Heart left ventricle (tissue), 13 donors: ENCODE results near the gene MC2R.

ENCODE experiments used
- CTCF ChIP-seq, 12 donors: fragments of 200-600 bp; sonication (generic) in 4 of 12; IDR thresholded peaks; one replicate each; pipeline versions ENCODE4 v1.5.0 to v1.8.0; 2018 to 2022; ENCODE audit warnings: antibody characterized with exemption in 12 of 12, mild to moderate bottlenecking in 5 of 12
- POLR2A ChIP-seq, 2 donors: fragments of 450-650 bp; IDR thresholded peaks; one replicate each; pipeline ENCODE4 v1.6.1; 2017; ENCODE audit warnings: antibody characterized with exemption in 2 of 2, mild to moderate bottlenecking in 2 of 2, moderate library complexity in 2 of 2
- donor health status: ischemic (EF 13 %, LVEDD 7.1; RV severe dilation, severe dysfunction).
- donor health status: DM: no; HTN: yes; CAD: no.
- donor health status: DM: no; HTN: no; CAD: no.
- donor health status: ischemic (EF 25% LVEDD 6.9; RV normal size, moderate dysfunction).
- donor health status: ischemic (EF 25% LVEDD 5.7; RV mildly dilated, moderate dysfunction).
- donor health status: ischemic (EF 35%, LVEDD 5.7; RV mildly dilated, moderate dysfunction).
- donor health status: nonischemic (EF 11% LVEDD 7.7; RV severe dilation, severe dysfunction).
- donor health status: DM: yes; HTN: yes; CAD: no.
- donor health status: PGD.
- donor health status: ischemic (EF 29% LVEDD 5.4; RV normal size, mild dysfunction).
- donor health status: nonischemic (EF 23%, LVEDD 6.1; RV moderate dilation, normal function).

- TF ChIP-seq POLR2A (IDR thresholded peaks at IDR 0.05) (no peak), CTCF (IDR thresholded peaks at IDR 0.05) (no peak)
Observed at GRCh38 chr18:13943338-13943737, 28.0 kb upstream of the MC2R start.
